Subcutaneous abdominal adipose tissue (tissue), 5 donors: ENCODE measurements around the gene OR4S1.
"Not testable (repeated sequence)": the region's sequence is repeated elsewhere in the genome, so short reads cannot be mapped to it uniquely, and the experiment has no call there.

Experiments
- H3K27ac ChIP-seq: one replicate; pipeline ENCODE4 v1.7.0; 2013; ENCODE audit warnings: low read depth, mild to moderate bottlenecking, inconsistent platforms, low read length, moderate library complexity
- H3K27me3 ChIP-seq, 5 donors: one replicate each; pipeline ENCODE4 v1.7.0; 2013; ENCODE audit warnings: low read length in 5 of 5, inconsistent platforms in 1 of 5; ENCODE audit not compliant: control insufficient read depth in 5 of 5, insufficient read depth in 4 of 5
- H3K36me3 ChIP-seq, 5 donors: one replicate each; pipeline ENCODE4 v1.7.0; 2013; ENCODE audit warnings: low read length in 5 of 5; ENCODE audit not compliant: control insufficient read depth in 5 of 5, insufficient read depth in 5 of 5
- H3K4me1 ChIP-seq, 5 donors: one replicate each; pipeline ENCODE4 v1.7.0; 2013; ENCODE audit warnings: low read length in 5 of 5, mild to moderate bottlenecking in 3 of 5, moderate library complexity in 1 of 5; ENCODE audit not compliant: control insufficient read depth in 5 of 5, insufficient read depth in 5 of 5
- H3K4me3 ChIP-seq, 5 donors: one replicate each; pipeline ENCODE4 v1.7.0; 2013; ENCODE audit warnings: low read length in 5 of 5, low read depth in 1 of 5
- H3K9ac ChIP-seq, 5 donors: one replicate each; pipeline ENCODE4 v1.7.0; 2013; ENCODE audit warnings: low read length in 5 of 5, mild to moderate bottlenecking in 4 of 5, moderate library complexity in 3 of 5
- H3K9me3 ChIP-seq, 5 donors: one replicate each; pipeline ENCODE4 v1.7.0; 2013; ENCODE audit warnings: low read length in 5 of 5; ENCODE audit not compliant: control insufficient read depth in 5 of 5
- donor health status: healthy.
- donor health status: healthy.
- donor health status: healthy.
- donor health status: healthy.
- donor health status: healthy.

OR4S1 gene

GRCh38 chr11:48305923-48306322 lies at the start of gene OR4S1:
TSS of gene OR4S1 (plus strand) at chr11:48306223. CDS start at chr11:48306223, 0 bp downstream.
- Histone ChIP-seq H3K9me3 (peaks cover 0 to under 1% (median 0%) of the 10 kb centered on the region in 5 donors), H3K9ac (no peak within 1 kb of the TSS), H3K36me3 (no peaks in the 10 kb centered on the region), H3K27ac (no peak within 1 kb of the TSS), H3K27me3 (no peaks in the 10 kb centered on the region), H3K4me1 (no peaks in the 10 kb centered on the region), H3K4me3 (no peak within 1 kb of the TSS)

DNA sequence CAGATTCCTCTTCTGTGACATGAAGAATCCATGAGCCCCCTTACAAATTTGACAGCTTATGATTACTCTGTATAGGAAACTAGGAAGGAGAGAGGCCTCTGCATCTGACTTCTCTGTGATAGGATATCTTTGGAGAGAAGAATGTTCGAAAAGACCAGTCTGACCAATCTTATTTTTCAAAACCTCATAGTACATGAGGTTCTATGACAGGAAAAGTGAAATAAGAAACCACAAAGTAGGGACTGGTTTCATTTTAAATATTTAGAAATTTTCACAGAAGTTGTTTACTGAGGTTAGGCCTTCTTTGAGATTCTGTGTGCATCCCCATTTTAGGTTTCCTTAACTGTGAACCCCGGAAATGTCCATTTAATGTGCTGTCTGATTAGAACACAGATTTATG lies 44.4 kb upstream of the OR4S1 start:
- no peaks in the 10 kb centered on the region for H3K4me1 ChIP-seq
- no peaks in the 10 kb centered on the region for H3K9me3 ChIP-seq
- H3K27ac ChIP-seq, result no peak overlapping the region
- H3K36me3 ChIP-seq, result no peaks in the 10 kb centered on the region
- H3K4me3 ChIP-seq, result no peak overlapping the region
- H3K27me3 ChIP-seq, result no peaks in the 10 kb centered on the region
- no peak overlapping the region for H3K9ac ChIP-seq

GRCh38 chr11:48263423-48263911 lies 42.6 kb upstream of the OR4S1 start, which contains the start of gene OR4X1:
TSS of gene OR4X1 (plus strand) at chr11:48263861. CDS start at chr11:48263861, 0 bp downstream.
- Histone ChIP-seq H3K27ac (no peak within 1 kb of the TSS), H3K9me3 (no peaks in the 10 kb centered on the region), H3K36me3 (no peaks in the 10 kb centered on the region), H3K27me3 (no peaks in the 10 kb centered on the region), H3K4me3 (no peak within 1 kb of the TSS), H3K4me1 (no peaks in the 10 kb centered on the region), H3K9ac (no peak within 1 kb of the TSS)

- H3K36me3 ChIP-seq, result no peaks in the 10 kb centered on the region
- no peak overlapping the region for H3K9ac ChIP-seq
- H3K4me3 ChIP-seq, result no peak overlapping the region
- H3K4me1 ChIP-seq, result no peaks in the 10 kb centered on the region
- no peaks in the 10 kb centered on the region for H3K9me3 ChIP-seq
- no peaks in the 10 kb centered on the region for H3K27me3 ChIP-seq
- no peak overlapping the region for H3K27ac ChIP-seq
Measured at GRCh38 chr11:48270621-48271020, 35.4 kb upstream of the OR4S1 start.

- Histone ChIP-seq H3K27ac (no peak overlapping the region), H3K27me3 (no peaks in the 10 kb centered on the region), H3K9me3 (no peaks in the 10 kb centered on the region), H3K36me3 (no peaks in the 10 kb centered on the region), H3K4me1 (no peaks in the 10 kb centered on the region), H3K9ac (no peak overlapping the region), H3K4me3 (no peak overlapping the region)
Measured at GRCh38 chr11:48272606-48273005, 33.4 kb upstream of the OR4S1 start.

- Histone ChIP-seq H3K4me3 (no peak overlapping the region), H3K9me3 (no peaks in the 10 kb centered on the region), H3K9ac (no peak overlapping the region), H3K4me1 (no peaks in the 10 kb centered on the region), H3K36me3 (no peaks in the 10 kb centered on the region), H3K27ac (no peak overlapping the region), H3K27me3 (no peaks in the 10 kb centered on the region)
Measured at GRCh38 chr11:48307760-48308386, 1.9 kb downstream of the OR4S1 start.

GRCh38 chr11:48313590-48313989 lies 7.6 kb downstream of the OR4S1 start:
- not testable (repeated sequence) for H3K4me1 ChIP-seq, H3K27me3 ChIP-seq, H3K27ac ChIP-seq, H3K9ac ChIP-seq, H3K9me3 ChIP-seq, H3K36me3 ChIP-seq, H3K4me3 ChIP-seq

GRCh38 chr11:48319813-48320212 lies 13.8 kb downstream of the OR4S1 start:
- not testable (repeated sequence) for H3K36me3 ChIP-seq, H3K4me1 ChIP-seq

DNA sequence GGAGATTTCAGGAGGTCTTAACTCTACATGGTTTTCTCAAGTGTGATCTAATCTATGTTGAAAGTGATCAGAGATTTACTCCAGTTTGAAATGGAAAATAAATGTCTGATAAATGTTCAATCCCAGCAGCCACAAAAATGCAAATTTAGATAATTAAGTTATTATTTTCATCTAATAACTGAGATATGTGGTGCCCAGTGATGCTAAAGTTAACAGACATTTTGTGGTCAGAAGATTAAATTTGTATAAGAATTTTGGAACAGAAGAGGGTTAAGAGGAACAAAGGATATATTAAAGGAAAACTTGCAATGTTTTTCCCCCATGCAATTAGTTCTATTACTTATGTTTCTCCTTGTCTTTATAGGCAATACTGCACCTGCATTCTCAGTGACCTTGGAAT lies 18.6 kb downstream of the OR4S1 start, which contains the start of gene OR4C3:
Gene OR4C3, plus strand, starts transcription at position 301 of the 400 bp plus-strand sequence. CDS start 102 bp downstream, outside the sequence.
- H3K9ac ChIP-seq, H3K4me1 ChIP-seq, H3K27me3 ChIP-seq, H3K9me3 ChIP-seq, H3K4me3 ChIP-seq, H3K27ac ChIP-seq, H3K36me3 ChIP-seq: not testable (repeated sequence)

More at GRCh38 chr11:48319813-48320212, 13.8 kb downstream of the OR4S1 start:
- H3K9ac ChIP-seq, H3K27ac ChIP-seq, H3K4me3 ChIP-seq, H3K9me3 ChIP-seq, H3K27me3 ChIP-seq: not testable (repeated sequence)

- Histone ChIP-seq H3K9ac (no peak overlapping the region), H3K27ac (no peak overlapping the region), H3K4me1 (no peaks in the 10 kb centered on the region), H3K36me3 (no peaks in the 10 kb centered on the region), H3K4me3 (no peak overlapping the region), H3K27me3 (no peaks in the 10 kb centered on the region), H3K9me3 (peaks cover 0 to 5% (median 0%) of the 10 kb centered on the region in 5 donors)
Measured at GRCh38 chr11:48341466-48341865, 35.4 kb downstream of the OR4S1 start.
